ENCODE measurements around the gene UPK3B.
"Not testable (repeated sequence)": the region's sequence is repeated elsewhere in the genome, so short reads cannot be mapped to it uniquely, and the experiment has no call there.

DNA sequence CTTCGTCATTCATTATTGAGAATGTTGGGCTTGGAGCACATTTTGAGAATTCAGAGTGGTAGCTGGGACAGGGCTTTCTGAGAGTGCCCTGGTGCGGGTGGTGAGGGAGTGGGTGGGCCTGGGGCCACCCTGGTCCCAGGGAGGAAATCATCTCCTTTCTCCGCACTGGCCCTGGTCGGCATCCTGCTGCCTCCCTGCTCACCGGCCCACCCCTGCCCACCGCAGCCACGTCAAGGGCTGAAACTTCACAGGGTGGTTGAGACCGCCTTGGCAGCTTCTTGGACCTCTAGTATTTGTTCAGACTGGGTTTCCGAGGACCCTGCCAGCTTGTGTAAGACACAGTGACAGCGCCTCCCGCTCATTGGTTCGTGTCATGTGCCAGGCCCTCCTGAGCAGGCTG is 25.9 kb upstream of the UPK3B start:
- TF ChIP-seq CTCF (IDR thresholded peaks at IDR 0.05); POLR2AphosphoS5 (IDR thresholded peaks at IDR 0.05; ENCODE audit: insufficient read depth in 1 of 2, low read depth in 1 of 2); POLR2A (IDR thresholded peaks at IDR 0.05): not testable (repeated sequence)

Measured in vagina (tissue), 2 donors.